GM12878 (cell line): ENCODE measurements around the gene RNU1-3.
"Not testable (repeated sequence)": the region's sequence is repeated elsewhere in the genome, so short reads cannot be mapped to it uniquely, and the experiment has no call there.

Experiments
- CEBPZ ChIP-seq: fragments of 150-350 bp; IDR thresholded peaks from 2 replicates; pipeline ENCODE4 v1.6.1; 2016; ENCODE audit warnings: low read depth, low read length
- CTCF ChIP-seq, 3 experiments: IDR thresholded peaks in 2 of 3; conservative IDR thresholded peaks in 1 of 3; 2 replicates each; pipeline ENCODE4 v1.5.1; 2011; ENCODE audit warnings: low read depth in 3 of 3, low read length in 3 of 3, mild to moderate bottlenecking in 3 of 3, control low read depth in 2 of 3, moderate library complexity in 2 of 3, inconsistent platforms in 1 of 3, mixed read lengths in 1 of 3; ENCODE audit not compliant: control insufficient read depth in 2 of 3, insufficient read depth in 1 of 3; ENCODE audit errors: extremely low read depth in 1 of 3
- E2F4 ChIP-seq: IDR thresholded peaks from 2 replicates; pipeline ENCODE4 v1.6.1; 2012; ENCODE audit warnings: low read depth, low read length, improper control_type of control experiment
- NFIC ChIP-seq: IDR thresholded peaks from 2 replicates; pipeline ENCODE4 v1.6.1; 2012; ENCODE audit warnings: low read depth, mild to moderate bottlenecking, inconsistent platforms, low read length, moderate library complexity
- NR2F1 ChIP-seq: fragments of 450-650 bp; conservative IDR thresholded peaks from 2 replicates; pipeline ENCODE4 v1.6.1; 2017; ENCODE audit warnings: mild to moderate bottlenecking
- POLR2A ChIP-seq: IDR thresholded peaks from 2 replicates; pipeline ENCODE4 v1.6.1; 2011; ENCODE audit warnings: low read depth, mild to moderate bottlenecking, low read length
- POLR2AphosphoS5 ChIP-seq: IDR thresholded peaks from 2 replicates; pipeline ENCODE4 v1.6.1; 2011; ENCODE audit warnings: mild to moderate bottlenecking, low read length, inconsistent platforms
- RELA ChIP-seq: fragments of 450-650 bp; IDR thresholded peaks from 2 replicates; pipeline ENCODE4 v1.8.0; 2014; ENCODE audit warnings: borderline replicate concordance; ENCODE audit not compliant: partially characterized antibody
- STAT1 ChIP-seq: fragments of 450-650 bp; conservative IDR thresholded peaks from 2 replicates; pipeline ENCODE4 v1.6.1; 2014; ENCODE audit warnings: antibody characterized with exemption, mild to moderate bottlenecking
- ZNF687 ChIP-seq: fragments of 450-650 bp; IDR thresholded peaks from 2 replicates; pipeline ENCODE4 v1.6.1; 2017; ENCODE audit warnings: mild to moderate bottlenecking, moderate library complexity

- peak; percentile 96 for TF ChIP-seq RELA
- TF ChIP-seq NR2F1 = peak; percentile 85; the same call in 1 of the 2 replicates
- TF ChIP-seq POLR2AphosphoS5 = peak; percentile 94
- TF ChIP-seq E2F4 = peak; percentile 69
- peak; percentile 92 for TF ChIP-seq POLR2A
- TF ChIP-seq STAT1 = peak; percentile 95
- TF ChIP-seq CEBPZ, NFIC: not testable (repeated sequence)
- TF ChIP-seq ZNF687 = peak; percentile 98
- TF ChIP-seq CTCF (IDR thresholded peaks at IDR 0.05 in 2 of 3, conservative IDR thresholded peaks at IDR 0.05 in 1 of 3; ENCODE audit: control insufficient read depth in 2 of 3, extremely low read depth in 1 of 3, insufficient read depth in 1 of 3, low read depth in 3 of 3, low read length in 3 of 3) = peak; percentile 69 to 86 (median 78)
Measured at GRCh38 chr1:16644482-16645270, 22.1 kb downstream of the RNU1-3 start.
